Limb (tissue), 2 donors: ENCODE data around the gene GPR63.

ENCODE experiments used
- DNase-seq, 2 donors: peaks; one replicate each; pipeline ENCODE4 v3.0.0-alpha.2; 2016; ENCODE audit errors: extremely low spot score in 2 of 2

Gene GPR63

GRCh38 chr6:96761794-96762193, 75.5 kb downstream of the GPR63 start:
- DNase-seq = no peak

GRCh38 chr6:96760153-96760687, 77.1 kb downstream of the GPR63 start:
- no peak for DNase-seq

- no peak for DNase-seq
These were observed 82.2 kb downstream of the GPR63 start for GRCh38 chr6:96755096-96755495.

- DNase-seq = no peak
These were observed 87.4 kb downstream of the GPR63 start for GRCh38 chr6:96749891-96750290.
